Inflammatory macrophage (primary cell): ENCODE data around the gene DENND6B.
"Not testable (repeated sequence)": the region's sequence is repeated elsewhere in the genome, so short reads cannot be mapped to it uniquely, and the experiment has no call there.

Source experiments
- DNase-seq, 2 donors: peaks; one replicate each; pipeline ENCODE4 v3.0.0-alpha.2; 2020 to 2022

Gene DENND6B

DNA sequence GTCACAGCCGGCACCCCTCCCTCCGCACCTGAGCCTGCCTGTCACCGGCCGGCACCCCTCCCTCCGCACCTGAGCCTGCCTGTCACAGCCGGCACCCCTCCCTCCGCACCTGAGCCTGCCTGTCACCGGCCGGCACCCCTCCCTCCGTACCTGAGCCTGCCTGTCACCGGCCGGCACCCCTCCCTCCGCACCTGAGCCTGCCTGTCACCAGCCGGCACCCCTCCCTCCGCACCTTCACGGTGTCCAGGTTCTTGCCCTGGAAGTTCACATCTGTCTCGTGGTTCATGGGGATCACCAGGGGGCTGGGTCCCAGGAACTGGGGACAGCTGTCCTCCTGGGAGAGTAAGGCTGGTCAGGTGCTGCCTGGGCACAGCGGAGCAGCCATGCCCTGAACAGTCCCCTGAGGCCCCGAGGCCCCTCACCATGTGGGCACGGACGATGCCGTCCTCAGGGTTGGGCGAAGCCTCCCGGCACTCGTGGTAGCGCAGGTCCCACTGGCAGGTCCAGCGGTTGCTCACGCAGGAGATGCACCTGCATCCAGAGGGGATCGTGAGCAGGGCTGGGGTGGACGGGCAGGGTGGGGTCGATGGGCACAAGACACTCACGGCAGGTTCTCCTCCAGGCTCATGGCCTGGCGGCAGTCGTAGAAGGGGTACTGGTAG, 41.1 kb downstream of the DENND6B start:
- no peak for DNase-seq

DNA sequence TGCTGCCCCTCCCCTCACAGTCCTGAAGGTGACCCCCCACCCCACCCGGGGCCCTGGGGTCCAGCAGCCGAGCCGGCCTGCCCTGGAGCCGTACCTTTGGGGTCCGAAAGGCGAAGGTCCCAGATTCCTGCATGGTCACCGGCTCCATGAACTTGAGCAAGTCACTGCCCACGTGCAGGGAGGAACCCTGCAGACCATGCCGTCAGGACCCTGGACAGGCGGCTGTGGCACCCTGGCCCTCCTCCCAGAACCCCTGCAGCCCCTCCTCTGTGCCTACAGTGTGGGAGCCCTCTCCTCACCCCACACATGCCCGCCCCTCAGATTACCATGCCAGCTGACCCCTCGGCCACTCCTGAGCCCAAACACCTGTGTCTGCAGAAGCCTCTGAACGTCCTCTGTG, 42.3 kb downstream of the DENND6B start:
- no peak for DNase-seq

DNA sequence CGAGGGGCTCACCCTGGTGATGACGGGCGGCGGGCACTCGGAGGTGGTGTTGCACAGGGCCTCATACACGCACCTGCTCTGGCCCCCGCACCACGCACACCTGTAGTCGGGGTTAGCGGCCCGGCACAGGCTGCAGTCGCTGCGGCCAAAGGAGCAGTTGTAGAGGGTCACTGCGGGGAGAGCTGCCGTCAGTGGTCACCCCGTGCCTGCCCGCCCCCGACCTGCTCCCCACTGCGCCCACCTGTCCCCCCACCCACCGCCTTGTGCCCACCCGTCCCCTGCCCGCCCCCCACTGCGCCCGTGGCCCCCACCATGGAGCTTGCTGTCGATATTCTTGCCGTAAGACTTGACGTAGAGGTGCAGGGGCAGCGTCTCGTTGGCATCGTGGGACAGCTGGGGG, 43.0 kb downstream of the DENND6B start:
- no peak for DNase-seq

DNA sequence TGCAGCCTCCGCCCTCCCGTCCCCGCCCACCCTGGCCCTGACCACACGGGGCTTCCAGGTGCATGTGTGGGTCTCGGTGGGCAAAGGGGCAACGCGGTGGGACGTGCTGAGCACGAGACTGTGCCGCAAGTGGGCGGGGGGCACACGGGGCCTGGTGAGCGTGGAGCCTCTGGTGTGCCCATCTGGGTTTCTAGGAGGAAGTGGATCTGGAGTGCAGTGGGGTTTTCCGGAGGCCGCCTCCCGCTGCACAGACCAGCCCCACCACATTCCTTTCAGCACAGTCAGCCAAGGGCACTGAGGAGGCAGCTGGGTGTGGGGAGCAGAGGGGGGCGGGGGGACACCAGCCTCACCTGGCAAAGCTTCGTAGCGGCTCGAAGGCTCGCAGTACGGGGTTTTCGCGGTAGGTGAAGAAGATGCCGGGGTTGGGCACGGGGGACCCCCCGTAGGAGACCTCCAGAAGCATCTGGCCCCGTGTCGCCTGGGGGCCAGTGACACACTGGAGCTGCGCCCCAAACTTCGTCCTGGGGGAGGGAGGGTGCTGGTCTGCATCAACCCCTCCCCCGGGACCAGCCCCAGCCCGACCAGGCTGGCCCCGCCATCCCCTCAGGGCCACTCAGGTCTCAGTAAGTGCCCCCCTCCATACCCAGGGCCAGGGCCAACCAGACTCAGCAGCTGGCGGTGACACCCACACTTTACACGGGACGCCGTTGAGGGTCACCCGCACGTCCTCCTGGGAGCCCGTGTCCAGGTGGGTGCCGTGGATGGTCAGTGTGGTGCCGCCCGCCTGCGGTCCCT, 44.3 kb downstream of the DENND6B start:
- no peak for DNase-seq

DNA sequence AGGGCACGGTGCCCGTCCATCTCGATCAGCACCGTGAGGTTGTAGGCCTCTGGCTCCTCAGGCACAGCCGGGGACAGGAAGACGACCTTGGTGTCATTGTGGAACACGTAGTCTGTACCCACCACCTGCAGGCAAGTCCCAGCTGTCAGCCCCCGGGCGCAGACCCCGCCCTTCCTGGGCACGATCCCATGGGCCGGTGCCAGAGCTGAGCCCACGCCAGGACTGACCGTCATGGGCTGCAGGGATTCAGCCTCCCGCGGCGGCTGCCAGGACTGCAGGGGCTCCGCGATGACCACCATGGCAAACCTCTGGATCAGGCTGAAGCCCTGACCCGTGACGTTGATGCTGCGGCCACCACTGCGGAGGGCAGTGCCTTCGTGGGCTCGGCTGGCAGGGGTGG, 44.9 kb downstream of the DENND6B start:
- no peak for DNase-seq

DNA sequence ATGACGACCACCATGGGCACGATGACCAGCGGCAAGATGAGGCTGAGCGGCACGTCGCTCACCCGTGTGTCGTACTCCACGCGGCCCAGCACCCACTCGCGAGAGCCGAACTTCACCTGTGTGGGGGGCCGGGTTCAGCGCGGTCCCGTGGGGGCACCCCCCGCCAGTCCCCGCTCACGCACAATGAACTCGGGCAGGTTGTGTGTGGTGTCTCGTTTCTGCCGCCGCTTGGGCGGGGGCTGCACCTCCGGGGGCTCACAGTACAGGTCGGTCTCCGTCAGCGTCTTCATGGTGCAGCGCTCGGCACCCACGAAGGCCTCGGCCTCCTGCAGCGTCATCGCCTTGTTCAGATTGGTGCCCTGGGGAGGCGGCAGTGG, 45.4 kb downstream of the DENND6B start:
- DNase-seq = no peak

DNA sequence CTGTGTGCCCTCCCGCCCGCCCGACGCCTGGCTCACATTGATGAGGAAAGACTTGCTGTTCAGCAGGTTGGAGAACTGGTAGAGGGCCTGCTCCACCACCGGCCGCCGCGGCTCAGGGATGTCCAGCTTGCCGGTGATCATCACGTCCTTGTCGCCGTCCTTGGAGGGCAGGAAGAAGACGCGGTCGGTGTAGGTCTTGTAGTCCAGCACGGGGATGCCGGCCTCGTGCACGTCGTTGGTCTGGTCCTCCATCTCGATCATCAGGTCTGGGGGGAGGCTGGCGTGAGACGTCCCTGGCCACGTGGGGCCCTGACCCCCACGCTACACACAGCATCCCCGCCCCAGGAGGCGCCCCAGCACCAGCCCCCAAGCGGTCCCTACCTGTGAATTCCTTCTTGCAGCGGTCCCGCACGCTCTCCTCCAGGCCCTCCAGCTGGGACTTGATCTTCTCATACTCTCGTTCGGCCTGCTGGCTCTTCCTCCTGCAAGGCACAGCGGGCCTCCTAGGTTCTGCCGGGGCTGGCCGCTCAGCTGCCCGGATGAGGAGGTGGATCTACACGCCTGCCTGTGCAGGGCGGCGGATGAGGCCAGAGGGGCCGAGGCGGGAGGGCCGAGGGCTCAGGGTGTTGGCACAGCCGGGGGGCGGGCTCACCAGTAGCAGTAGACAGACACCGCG, 46.0 kb downstream of the DENND6B start:
- DNase-seq = no peak

DNA sequence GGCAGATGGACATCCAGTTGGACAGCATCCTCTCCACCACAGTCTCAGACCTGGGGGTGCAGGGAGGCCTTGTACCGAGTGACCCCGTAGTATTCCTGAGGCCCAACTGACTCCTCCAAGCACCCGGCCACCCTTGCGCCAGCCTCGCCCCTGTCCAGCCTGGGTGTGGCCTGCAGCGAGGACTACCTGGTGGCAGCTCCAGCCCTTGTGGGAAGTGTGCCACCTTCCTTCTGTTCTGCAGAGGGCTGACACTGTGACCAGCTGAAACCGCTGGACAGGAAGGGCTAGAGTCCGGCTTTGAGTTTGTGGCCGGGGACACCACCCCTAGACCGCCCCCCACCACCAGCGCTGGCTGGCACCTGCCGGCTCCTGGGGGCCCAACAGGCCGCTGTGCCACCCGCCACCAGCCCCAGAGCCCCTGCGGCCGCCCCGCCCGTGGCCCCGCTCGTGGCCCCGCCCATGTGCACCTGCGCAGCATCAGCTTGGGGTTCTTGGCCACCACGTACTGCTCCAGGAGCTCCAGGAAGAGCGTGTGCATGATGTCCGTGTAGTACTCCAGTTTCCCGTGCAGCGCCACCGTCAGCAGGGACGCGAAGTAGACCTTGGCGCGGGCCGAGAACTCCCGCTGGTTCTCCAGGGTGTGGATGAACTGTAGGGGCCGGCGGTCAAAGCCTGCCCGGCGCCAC, 46.6 kb downstream of the DENND6B start:
- DNase-seq = no peak

DNA sequence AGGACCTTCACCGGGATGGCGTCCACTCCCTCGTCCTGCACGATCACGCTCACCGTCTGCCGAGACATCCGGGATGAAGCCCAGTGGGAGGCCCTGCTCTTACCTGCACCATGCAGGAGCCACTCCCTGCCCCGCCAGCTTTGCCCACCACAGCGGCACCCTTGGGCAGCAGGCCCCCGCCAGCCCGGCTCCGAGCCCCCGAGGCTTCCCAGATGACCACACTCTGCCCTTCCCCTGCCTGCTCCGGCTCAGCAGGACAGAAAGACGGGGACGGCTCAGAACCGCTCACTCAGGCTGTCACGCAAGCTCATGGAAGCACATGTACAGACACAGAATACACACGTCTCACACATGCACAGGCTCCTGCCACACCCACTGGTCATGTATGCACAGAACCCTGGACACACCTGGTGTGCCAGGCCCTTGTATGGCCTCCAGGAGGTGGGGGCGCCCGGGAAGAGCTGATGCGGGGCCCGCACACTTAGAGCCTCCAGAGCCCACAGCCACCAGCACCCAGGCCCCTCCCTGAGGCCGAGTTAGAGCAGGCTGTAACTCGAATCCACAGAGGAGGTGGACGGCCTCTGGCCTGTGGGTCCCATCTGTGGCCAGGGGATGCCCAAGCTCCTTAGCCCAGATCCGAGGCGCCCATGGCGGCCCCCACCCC, 47.7 kb downstream of the DENND6B start:
- DNase-seq = no peak

DNA sequence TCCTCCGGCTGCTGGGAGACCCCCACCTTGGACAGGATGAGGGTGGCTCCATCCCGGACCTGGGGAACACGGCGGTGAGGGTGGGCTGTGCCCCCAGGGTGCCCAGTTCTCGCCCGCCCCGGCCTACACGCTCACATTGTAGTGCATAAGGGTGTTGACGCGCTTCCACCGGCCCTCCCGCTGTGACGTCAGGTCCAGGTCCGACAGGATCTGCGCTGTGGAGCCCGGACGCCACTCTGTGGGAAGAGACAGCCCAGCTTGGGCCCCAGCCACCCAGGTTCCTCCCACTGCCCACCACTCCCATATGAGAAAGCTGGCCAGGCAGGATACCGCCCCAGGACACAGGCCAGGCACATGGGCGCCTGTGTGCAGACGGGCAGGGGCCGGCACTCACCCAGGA, 48.4 kb downstream of the DENND6B start:
- DNase-seq = no peak

DNA sequence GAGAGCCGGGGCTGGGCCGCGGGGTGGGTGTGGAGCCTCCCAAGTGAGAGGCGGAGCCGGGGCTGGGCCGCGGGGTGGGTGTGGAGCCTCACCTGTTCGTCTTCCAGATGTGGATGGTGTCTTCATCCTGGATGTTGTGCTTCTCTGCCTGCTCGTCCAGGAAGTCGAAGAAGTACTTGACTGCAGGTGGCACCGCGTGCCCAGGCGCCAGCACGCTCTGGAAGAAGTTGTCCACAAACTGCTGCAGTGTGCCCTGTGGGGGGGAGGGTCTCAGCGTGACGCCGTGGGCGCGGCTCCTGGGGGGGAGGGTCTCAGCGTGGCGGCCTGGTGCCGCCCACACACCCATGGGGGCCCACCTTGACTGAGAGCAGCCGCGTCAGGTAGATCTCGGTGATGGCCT, 49.1 kb downstream of the DENND6B start:
- no peak for DNase-seq

DNA sequence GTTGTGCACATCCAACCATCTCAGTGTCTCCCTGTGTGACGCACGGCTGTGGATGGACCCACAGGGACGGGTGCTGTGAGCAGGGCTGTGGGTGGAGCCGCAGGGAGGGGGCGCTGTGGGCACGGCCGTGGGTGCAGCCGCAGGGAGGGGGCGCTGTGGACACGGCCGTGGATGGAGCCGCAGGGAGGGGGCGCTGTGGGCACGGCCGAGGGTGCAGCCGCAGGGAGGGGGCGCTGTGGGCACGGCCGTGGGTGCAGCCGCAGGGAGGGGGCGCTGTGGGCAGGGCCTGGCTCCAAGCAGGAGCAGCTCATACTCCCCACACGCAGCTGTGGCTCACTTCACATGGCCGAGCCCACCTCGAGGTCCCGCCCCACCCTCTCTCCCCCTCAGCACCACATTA, 50.7 kb downstream of the DENND6B start:
- DNase-seq = peak; percentile 49 to 63

DNA sequence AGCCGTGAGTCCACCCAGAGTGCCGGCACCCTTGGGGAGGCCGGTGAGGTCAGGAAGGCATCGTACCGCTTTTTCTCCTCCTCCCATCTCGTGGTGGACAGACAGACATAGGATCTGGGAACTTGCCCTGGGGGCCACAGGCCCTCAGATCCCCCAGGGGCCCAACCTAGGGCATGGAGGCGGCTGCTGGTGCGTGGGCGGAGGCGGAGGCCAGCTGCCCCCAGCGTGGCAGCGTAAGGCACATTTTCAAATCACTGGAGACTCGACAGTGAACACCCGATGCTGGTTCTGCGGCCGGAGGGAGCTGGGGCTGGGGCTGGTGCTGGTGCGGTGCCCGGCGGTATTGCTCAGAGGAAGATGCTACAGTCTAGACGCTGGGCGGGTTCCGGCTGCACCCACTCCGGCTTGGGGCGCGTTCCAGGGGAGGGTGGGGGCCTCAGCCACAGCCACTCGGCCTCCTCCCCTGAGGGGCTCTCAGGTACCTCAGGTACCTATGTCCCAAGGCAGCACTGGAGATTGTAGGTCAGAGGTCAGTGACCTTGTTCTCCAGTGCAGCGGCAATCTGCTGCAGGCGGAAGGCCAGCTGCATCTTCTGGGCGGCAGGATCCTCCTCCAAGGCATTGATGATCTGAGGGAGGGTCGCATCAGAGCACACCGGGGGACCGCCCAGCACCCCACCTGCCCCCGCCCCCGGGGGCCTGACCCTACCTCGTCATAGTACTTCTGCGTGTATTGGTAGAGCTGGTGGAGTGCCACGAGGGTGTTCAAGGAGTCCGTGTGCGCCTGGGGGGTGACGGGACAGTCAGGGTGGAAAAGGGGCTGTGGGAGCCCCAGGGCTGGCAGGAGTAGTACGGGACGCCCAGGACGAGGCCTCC, 51.4 kb downstream of the DENND6B start:
- DNase-seq = no peak

DNA sequence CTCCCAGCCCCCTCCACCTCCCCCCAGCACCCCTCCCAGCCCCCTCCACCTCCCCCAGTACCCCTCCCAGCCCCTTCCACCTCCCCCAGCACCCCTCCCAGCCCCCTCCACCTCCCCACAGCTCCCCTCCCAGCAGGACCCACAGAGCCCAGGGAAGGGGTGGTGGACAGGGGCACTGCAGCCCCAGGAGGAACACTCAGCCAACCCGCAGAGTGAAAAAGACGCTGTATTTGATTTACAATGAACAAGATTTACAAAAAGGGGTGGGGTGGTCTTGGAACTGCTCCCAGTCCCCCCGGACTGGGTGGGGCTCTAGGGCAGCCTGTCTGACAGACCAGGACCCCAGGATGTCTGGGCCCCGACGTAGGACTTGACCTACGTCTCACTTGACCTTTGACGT, 52.0 kb downstream of the DENND6B start:
- DNase-seq = no peak

DNA sequence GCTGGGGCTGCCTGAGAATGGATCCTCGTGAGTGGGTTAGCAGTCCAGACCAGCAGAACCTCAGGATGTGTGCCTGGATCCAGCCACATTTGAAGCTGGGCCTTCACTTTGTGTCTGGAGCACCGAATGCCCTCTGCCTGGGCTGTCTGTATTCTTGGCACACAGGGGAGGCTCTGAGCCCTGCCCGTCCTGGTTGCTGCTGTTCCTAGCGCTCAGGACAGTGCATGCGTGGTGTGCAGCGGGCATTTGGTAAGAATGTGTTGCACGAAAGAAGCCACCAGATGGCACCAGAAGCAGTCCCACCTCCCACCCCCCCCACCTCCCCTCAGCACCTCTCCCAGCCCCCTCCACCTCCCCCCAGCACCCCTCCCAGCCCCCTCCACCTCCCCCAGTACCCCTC, 52.5 kb downstream of the DENND6B start:
- DNase-seq = peak; percentile 48 to 55

DNA sequence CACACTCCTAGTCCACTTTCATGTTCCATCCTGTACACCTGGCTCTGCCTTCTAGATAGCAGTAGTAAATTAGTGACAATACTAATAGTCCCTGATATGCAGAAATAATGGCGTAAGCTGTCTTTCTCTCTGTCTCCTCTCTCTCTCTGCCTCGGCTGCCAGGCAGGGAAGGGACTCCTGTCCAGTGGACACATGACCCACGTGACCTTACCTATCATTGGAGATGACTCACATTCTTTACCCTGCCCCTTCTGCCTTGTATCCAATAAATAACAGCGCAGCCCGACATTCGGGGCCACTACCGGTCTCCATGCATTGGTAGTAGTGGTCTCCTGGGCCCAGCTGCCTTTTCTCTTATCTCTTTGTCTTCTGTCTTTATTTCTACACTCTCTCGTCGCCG, 53.0 kb downstream of the DENND6B start:
- not testable (repeated sequence) for DNase-seq

DNA sequence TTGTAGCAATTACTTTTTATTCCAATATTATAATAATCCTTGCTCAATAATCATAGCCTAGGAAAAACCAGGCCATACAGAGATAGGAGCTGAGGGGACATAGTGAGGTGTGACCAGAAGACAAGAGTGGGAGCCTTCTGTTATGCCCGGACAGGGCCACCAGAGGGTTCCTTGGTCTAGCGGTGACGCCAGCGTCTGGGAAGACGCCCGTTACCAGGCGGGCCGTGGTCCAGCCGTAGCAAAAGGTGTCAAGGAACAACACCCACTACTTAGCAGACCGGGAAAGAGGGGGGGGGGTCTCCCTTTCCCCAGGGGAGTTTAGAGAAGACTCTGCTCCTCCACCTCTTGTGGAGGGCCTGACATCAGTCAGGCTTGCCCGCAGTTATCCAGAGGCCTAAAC, 53.5 kb downstream of the DENND6B start:
- DNase-seq = not testable (repeated sequence)

DNA sequence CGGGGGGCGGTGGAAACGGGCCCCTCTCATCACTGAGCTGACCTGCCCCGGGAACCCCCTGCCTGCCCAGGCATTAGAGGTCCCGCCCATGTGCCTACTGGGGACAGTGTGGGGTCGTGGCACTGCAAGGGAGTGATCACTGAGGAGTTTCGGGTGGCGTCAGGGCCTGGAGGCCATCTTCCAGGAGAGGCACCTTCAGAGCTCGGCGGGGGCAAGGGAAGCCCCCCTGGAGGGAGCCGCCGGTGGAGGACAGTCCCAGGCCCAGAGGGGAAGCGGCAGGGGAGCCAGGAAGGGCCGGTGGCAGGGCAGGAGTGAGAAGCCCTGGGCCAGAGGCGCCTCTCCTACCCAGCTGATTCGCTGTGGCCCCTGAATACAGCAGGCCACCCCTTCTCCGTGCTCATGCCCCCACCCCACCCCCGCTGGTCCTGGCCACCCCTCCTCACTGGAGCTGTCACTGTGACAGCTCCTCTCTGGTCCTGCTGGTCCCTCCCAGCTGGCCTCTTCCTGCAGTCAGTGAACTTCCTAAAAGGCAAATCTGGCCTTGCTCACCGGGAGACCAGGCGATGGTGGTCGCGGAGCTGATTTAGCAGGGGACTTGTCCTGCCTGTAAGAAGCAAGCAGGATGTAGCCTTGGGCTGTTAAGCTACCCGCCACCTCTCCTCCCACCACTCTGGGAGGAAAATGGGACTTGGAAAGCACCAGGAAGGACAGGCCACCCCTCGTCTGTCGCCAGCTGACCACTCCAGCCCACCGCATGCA, 54.6 kb downstream of the DENND6B start:
- DNase-seq = peak in 1 of 2 donors; percentile 9

DNA sequence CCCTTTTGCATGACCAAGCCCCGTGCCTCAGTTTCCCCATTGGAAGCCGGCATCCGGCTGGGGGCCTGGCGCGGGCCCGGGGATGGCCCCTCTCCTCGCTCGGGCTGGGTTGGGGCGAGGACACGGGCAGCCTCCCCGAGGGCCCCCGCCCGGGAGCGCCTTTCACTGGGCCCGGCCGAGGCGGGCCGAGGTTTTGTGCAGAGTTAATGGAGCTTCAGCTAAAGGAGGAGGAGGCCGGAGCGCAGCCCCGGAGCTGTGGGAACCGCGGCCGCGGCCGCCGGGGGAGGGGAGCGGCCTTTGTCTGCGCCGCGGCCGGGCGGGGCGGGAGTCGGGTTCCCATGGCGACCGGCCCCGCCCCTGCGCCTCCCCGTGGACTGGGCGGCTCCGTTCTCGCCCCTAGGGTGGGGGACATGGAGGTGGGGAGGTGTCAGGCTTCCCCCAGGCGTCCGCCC, 55.3 kb downstream of the DENND6B start:
- DNase-seq = peak; percentile 35 to 37

DNA sequence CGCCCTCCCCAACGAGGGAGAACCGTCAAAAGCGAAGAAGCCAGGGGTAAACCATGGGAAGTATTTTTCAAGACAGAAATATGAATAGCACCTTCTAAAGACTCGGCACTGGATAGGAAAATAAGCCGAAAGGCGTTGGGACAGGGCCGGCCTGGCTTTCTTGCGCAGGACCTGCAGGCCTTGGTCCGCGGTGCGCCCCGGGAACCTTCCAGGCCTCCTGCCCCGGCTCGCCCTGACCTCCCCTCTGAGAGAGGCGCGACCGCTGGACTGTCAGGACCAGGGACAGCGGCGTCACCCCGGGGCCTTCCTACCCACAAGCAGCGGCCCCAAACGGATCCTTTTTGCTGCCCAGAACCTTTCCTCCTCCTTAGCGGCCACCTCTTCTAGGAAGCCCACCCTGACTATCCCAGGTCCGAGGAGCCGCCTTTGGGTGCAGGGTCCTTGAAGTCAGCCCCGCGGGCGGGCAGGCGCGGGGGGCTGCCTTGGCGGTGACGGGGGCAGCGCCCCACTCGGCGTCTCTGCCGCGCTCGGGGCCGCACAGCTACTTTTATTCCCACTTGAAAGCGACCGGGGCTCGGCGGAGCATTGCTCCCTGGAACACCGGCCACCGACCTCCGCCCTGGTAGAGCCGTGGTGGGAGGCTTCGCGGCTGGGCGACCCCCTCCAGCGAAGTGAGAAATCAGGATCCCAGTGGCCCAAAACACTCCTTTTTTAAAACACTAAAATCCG, 56.0 kb downstream of the DENND6B start:
- peak; percentile 55 to 69 for DNase-seq
